Stimulated activated CD8-positive, alpha-beta memory T cell treated with anti-CD3 and anti-CD28 coated beads, Interleukin-4, amount 100 ng/mL, for 48 hours (primary cell): ENCODE data around the gene BSN.
"Not testable (repeated sequence)": the region's sequence is repeated elsewhere in the genome, so short reads cannot be mapped to it uniquely, and the experiment has no call there.

Experiments
- DNase-seq: peaks from one replicate; pipeline ENCODE4 v3.0.0-alpha.2; 2020

Gene BSN

GRCh38 chr3:49680493-49681231, 126.4 kb downstream of the BSN start:
- no peak for DNase-seq

- no peak for DNase-seq
These were observed 126.9 kb downstream of the BSN start for GRCh38 chr3:49681232-49681522.

GRCh38 chr3:49681543-49681942, 127.3 kb downstream of the BSN start:
- DNase-seq: no peak

- DNase-seq: no peak
These were observed 128.9 kb downstream of the BSN start for GRCh38 chr3:49683162-49683561.

- DNase-seq: not testable (repeated sequence)
These were observed 130.2 kb downstream of the BSN start for GRCh38 chr3:49684453-49684852.

- not testable (repeated sequence) for DNase-seq
These were observed 130.8 kb downstream of the BSN start for GRCh38 chr3:49685103-49685502.

- DNase-seq: not testable (repeated sequence)
These were observed 131.6 kb downstream of the BSN start for GRCh38 chr3:49685846-49686245.

GRCh38 chr3:49686346-49686745, 132.1 kb downstream of the BSN start:
- peak; percentile 49 for DNase-seq

- DNase-seq: peak; percentile 76
These were observed 132.6 kb downstream of the BSN start for GRCh38 chr3:49686769-49687423.

- not testable (repeated sequence) for DNase-seq
These were observed 133.1 kb downstream of the BSN start for GRCh38 chr3:49687424-49687795.

- DNase-seq: peak; percentile 35
These were observed 134.2 kb downstream of the BSN start for GRCh38 chr3:49688338-49689045.

GRCh38 chr3:49689046-49689907, 135.0 kb downstream of the BSN start, which contains the start of the genes MST1 and RNF123:
Gene MST1, minus strand, starts transcription at chr3:49689474. Its CDS starts 783 bp downstream, at chr3:49688691.
Gene RNF123, plus strand, starts transcription at chr3:49689557. Its CDS starts 1,609 bp downstream, at chr3:49691166.
- DNase-seq: peak; percentile 96

- not testable (repeated sequence) for DNase-seq
These were observed 135.8 kb downstream of the BSN start for GRCh38 chr3:49689908-49690624.

GRCh38 chr3:49690856-49691255, 136.6 kb downstream of the BSN start:
- DNase-seq: not testable (repeated sequence)

GRCh38 chr3:49691481-49691880, 137.2 kb downstream of the BSN start:
- DNase-seq: not testable (repeated sequence)

GRCh38 chr3:49694409-49695070, 140.3 kb downstream of the BSN start:
- DNase-seq: not testable (repeated sequence)

- not testable (repeated sequence) for DNase-seq
These were observed 141.2 kb downstream of the BSN start for GRCh38 chr3:49695350-49696015.

GRCh38 chr3:49699281-49699979, 145.2 kb downstream of the BSN start:
- DNase-seq: no peak

- no peak for DNase-seq
These were observed 145.7 kb downstream of the BSN start for GRCh38 chr3:49700014-49700413.

- no peak for DNase-seq
These were observed 146.3 kb downstream of the BSN start for GRCh38 chr3:49700453-49701128.
